Measurements from ENCODE around the gene VPS8.
A peak's percentile ranks its signal among the peaks of the same experiment; 100 is the strongest.

Gene VPS8

GRCh38 chr3:184773283-184774186 is 38.4 kb upstream of the VPS8 start:
- in situ Hi-C loops (cut with HindIII; ENCODE audit: low pct_unique_long_range_greater_than_20kb, low sequenced_read_pairs) = no loop called here
- DNase-seq (ENCODE audit: low read depth in 1 of 2, low spot score in 1 of 2) = no peak

DNA sequence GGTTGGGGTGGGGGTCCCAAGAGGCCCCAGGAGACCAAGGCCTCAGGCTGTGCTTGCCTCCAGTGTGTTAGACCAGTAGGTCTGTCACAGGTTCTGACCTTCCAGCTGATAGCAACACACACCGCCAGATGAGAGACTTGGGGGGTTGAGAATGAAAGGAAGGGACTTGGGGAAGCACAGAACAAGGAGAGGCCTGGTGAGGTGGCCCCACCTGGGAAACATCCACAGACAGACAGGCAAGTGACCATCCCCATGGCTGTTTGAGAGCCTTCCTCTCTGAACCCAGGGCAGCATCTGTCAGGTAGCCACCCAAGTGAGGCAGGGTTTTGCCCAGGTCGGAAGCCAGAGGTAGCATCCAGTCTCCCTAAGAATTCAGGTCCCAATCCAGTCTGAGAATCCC is 35.0 kb upstream of the VPS8 start:
- in situ Hi-C loops (cut with HindIII; ENCODE audit: low pct_unique_long_range_greater_than_20kb, low sequenced_read_pairs) = no loop called here
- TF ChIP-seq JUND (IDR thresholded peaks at IDR 0.05; ENCODE audit: low read depth) = no peak
- no peak for DNase-seq (ENCODE audit: low read depth in 1 of 2, low spot score in 1 of 2)

More at GRCh38 chr3:184773283-184774186, 38.4 kb upstream of the VPS8 start:
- no peak for TF ChIP-seq JUND (IDR thresholded peaks at IDR 0.05; ENCODE audit: low read depth)

DNA sequence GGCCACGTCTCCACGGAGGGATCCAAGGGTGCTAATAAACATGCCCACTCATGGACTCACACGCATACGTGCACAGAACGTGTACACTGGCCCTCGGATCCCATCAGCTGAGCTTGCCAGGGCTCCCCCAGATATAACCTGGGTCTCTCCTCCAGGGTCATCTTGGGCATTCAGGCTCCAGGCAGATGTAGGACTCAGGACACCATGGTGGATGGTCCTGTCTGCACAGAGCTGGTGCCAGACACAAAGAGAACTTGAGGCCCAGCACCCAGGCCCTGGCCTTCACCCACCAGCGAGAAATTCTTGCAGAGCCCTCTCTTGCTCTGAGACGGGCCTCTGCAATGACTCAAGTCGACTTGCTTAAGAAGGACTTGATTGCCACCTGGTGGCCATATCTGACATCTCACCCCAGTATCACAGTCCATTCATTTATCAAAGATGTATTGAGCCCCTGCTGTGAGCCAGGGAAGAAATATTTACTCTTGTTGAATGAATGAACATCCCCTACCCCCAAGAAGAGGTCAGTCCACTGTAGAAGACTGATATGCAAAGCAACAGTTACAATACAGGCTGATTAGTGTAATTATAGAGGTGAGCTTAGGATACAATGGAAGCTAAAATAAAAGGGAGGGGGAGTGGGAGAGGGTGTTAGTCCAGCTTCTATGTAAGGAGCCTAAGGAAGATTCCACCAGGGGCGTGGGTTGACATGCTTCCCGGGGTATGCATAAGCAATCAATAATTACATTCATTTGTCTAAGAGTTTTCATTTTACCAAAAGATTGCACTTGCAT is 34.2 kb upstream of the VPS8 start:
- in situ Hi-C loops (cut with HindIII; ENCODE audit: low pct_unique_long_range_greater_than_20kb, low sequenced_read_pairs) = no loop called here
- DNase-seq (ENCODE audit: low read depth in 1 of 2, low spot score in 1 of 2) = peak; percentile 97 to 99
- TF ChIP-seq JUND (IDR thresholded peaks at IDR 0.05; ENCODE audit: low read depth) = no peak

GRCh38 chr3:184778426-184779332 is 33.3 kb upstream of the VPS8 start:
- in situ Hi-C loops (cut with HindIII; ENCODE audit: low pct_unique_long_range_greater_than_20kb, low sequenced_read_pairs) = no loop called here
- DNase-seq (ENCODE audit: low read depth in 1 of 2, low spot score in 1 of 2) = peak in 1 of 2 experiments; percentile 58
- TF ChIP-seq JUND (IDR thresholded peaks at IDR 0.05; ENCODE audit: low read depth) = no peak

DNA sequence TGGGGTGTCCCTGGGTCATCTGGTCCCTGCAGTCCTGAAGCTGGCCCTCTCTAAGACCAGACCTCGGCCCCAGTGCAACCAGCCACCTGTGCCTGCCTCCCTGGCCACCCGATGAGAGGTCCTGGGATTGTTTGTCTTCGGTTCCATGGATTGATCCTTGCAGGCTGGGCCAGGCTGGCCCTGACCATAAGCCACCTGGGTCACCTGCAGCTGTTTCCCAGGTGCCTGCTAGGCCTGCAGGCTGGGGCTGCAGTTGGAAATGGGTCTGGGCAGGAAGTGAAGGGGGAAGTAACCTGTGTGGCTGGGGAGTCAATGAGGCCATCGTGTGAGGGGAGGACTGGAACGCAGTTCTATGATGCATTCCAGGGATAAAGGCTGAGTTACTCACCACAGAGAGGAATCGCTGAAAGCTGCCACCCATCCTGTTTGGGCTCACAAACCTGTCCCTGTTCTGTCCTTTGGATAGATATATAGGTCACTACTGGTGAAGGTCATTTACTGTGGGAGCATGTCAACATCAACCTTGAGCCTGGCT is 30.9 kb upstream of the VPS8 start:
- in situ Hi-C loops (cut with HindIII; ENCODE audit: low pct_unique_long_range_greater_than_20kb, low sequenced_read_pairs) = no loop called here

DNA sequence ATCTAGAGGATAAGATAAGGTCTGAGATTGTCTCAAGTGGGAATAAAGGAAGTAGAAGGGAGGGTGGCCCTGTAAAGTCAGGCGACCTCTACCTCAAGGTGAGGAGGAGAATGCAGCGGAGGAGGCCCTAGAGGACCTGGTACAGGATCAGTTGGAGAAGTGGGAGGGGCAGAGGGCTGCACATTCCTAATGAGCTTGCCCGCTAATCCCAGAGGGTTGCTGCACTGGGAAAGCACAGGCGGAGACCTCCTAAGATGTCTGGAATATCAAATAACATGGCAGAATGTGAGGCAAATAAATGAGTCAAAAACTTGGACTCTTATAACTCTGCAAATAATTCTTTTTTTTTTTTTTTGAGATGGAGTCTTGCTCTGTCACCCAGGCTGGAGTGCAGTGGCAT is 30.2 kb upstream of the VPS8 start:
- no peak for TF ChIP-seq JUND (IDR thresholded peaks at IDR 0.05; ENCODE audit: low read depth)
- DNase-seq (ENCODE audit: low read depth in 1 of 2, low spot score in 1 of 2) = no peak
- in situ Hi-C loops (cut with HindIII; ENCODE audit: low pct_unique_long_range_greater_than_20kb, low sequenced_read_pairs) = no loop called here

More for the DNA sequence above, 30.9 kb upstream of the VPS8 start:
- no peak for DNase-seq (ENCODE audit: low read depth in 1 of 2, low spot score in 1 of 2)
- TF ChIP-seq JUND (IDR thresholded peaks at IDR 0.05; ENCODE audit: low read depth) = no peak

DNA sequence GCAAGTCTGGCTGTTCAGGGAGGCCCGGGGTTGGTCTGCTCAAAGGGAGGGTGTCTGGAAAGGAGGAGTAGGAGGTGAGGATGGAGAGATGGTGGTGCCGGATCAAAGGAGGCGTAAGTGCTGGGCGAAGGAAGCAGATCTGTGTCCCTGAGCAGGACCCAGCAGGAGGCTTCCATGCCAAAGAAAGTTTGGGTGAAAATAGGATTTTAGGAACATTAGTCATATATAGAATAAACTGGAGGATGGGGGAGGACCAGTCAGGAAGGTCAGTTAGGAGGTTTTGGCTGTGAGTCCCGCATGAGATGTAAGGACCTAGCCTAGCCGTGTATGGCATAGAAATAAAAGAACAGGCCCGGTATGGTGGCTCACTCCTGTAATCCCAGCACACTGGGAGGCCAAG is 28.6 kb upstream of the VPS8 start:
- DNase-seq (ENCODE audit: low read depth in 1 of 2, low spot score in 1 of 2) = no peak
- in situ Hi-C loops (cut with HindIII; ENCODE audit: low pct_unique_long_range_greater_than_20kb, low sequenced_read_pairs) = no loop called here
- no peak for TF ChIP-seq JUND (IDR thresholded peaks at IDR 0.05; ENCODE audit: low read depth)

DNA sequence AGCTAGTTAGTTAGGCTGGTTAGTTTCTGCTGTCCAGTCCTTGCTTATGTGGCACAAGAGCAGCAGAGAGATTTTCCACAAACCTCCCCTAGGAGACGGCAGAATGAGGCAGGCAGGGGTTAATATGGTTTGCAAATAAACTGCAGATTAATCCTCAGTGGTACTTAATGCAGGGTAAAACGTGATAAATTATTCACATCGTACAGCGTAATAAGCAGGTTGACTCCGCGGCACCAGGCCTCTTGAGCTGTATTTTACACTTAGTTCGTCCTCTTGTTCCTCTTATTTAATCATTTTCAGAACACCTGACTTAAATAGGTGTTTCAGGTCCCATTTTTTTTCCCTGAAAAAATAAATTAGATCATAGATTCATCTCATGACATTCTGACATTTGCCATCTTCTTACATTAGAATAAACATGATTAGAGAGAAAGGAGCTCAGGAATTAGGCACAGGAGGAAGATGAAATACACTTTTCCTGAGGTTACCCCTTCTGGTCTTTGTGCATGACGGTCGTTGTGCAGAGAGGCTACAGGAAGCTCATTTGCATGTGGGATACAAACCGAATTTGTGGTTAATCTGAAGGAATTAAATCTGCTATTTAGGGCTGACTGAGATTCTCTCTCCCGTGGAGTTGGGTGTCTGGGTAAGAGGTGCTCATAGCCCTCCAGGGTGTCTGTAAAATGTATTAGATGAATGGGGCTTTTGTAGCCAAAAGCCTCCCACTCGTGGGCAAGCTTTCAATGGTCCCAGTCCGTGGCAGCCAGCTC is 27.1 kb upstream of the VPS8 start:
- in situ Hi-C loops (cut with HindIII; ENCODE audit: low pct_unique_long_range_greater_than_20kb, low sequenced_read_pairs) = no loop called here
- TF ChIP-seq JUND (IDR thresholded peaks at IDR 0.05; ENCODE audit: low read depth) = no peak
- no peak for DNase-seq (ENCODE audit: low read depth in 1 of 2, low spot score in 1 of 2)

- no peak for DNase-seq (ENCODE audit: low read depth in 1 of 2, low spot score in 1 of 2)
- no peak for TF ChIP-seq JUND (IDR thresholded peaks at IDR 0.05; ENCODE audit: low read depth)
- in situ Hi-C loops (cut with HindIII; ENCODE audit: low pct_unique_long_range_greater_than_20kb, low sequenced_read_pairs) = no loop called here
These were observed 26.1 kb upstream of the VPS8 start for GRCh38 chr3:184785890-184786279.

DNA sequence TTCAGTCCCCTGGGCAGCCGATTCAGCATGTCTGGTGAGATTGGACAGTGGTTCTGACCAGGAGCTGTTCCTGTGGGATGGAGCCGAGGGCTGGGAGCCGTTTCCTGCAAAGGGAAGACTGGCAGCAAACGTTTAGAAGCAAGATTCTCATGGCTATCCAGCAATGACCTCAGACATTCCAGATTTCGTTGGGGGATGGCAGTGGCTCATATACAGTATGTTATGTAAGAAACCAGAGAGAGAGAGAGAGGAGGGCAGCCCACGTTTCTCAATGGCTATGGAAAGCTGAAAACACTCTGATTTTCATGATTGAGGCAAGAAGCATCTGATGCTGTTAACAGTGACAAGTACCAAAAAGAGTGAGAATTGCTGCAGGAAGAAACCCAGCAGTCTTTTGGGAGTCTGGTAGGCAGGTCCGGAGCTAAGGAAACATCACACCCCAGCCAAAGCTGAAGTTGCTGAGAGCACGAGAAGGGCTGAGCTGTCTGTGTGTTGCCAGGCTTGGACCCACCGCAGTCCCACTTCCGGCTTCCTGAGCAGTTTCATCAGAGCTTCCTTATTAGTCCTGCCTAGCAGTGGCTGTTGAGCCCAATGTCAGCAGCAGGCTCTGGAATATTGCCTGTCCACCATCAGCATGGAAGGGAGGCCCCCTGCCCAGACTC is 25.6 kb upstream of the VPS8 start:
- TF ChIP-seq JUND (IDR thresholded peaks at IDR 0.05; ENCODE audit: low read depth) = no peak
- in situ Hi-C loops (cut with HindIII; ENCODE audit: low pct_unique_long_range_greater_than_20kb, low sequenced_read_pairs) = no loop called here
- DNase-seq (ENCODE audit: low read depth in 1 of 2, low spot score in 1 of 2) = no peak

DNA sequence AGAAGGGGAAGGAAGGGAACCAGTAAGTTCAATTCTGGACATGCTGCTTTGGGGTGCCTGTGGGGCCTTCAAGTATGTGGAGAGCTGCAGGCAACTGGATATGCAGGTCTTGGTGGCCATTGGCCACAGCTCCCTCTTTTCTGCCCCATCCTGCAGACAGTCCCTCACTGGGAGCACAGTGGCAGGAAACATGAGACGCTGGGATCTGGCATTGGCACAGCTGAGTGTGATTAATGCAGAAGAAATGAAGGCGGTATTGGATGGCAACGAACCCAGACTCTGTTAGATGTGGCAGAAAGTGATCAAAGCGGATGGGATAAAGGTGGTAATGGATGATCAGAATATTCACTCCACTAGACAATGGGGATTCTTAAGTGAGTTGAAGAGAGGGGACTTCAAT is 23.2 kb upstream of the VPS8 start:
- peak in 1 of 2 experiments; percentile 52 for DNase-seq (ENCODE audit: low read depth in 1 of 2, low spot score in 1 of 2)
- in situ Hi-C loops (cut with HindIII; ENCODE audit: low pct_unique_long_range_greater_than_20kb, low sequenced_read_pairs) = no loop called here
- TF ChIP-seq JUND (IDR thresholded peaks at IDR 0.05; ENCODE audit: low read depth) = no peak
